GM18861 (cell line): ENCODE data around the gene MAPK4.
A peak's percentile ranks its signal among the peaks of the same experiment; 100 is the strongest.
"Not testable (repeated sequence)": the region's sequence is repeated elsewhere in the genome, so short reads cannot be mapped to it uniquely, and the experiment has no call there.

ENCODE experiments used
- ATAC-seq: cut with Tn5 transposase; IDR thresholded peaks from one replicate; pipeline ENCODE4 v1.9.1; 2021; ENCODE audit not compliant: unreplicated experiment

The MAPK4 gene

DNA sequence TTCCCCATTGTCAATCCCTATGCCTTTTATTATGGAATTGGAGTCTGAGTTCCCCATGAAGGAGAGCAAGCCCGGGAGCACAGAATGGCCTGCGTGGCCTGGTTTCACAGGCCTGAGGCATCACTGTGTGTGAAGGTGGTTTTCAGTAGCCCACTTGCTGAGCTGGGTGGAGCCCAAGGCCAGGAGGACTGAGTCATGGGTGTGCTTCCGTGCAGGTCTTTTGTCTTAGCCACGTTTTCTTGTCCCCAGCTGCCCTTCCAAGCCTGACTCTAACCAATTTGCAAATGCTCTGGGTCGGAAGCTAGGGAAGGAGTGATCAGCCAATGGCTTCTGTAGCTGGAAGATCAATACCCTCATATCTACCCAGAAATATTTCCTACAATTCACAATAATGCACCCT, 119.2 kb downstream of the MAPK4 start:
- ATAC-seq = no peak

- ATAC-seq = no peak
Measured at GRCh38 chr18:50679656-50680055, 119.8 kb downstream of the MAPK4 start.

DNA sequence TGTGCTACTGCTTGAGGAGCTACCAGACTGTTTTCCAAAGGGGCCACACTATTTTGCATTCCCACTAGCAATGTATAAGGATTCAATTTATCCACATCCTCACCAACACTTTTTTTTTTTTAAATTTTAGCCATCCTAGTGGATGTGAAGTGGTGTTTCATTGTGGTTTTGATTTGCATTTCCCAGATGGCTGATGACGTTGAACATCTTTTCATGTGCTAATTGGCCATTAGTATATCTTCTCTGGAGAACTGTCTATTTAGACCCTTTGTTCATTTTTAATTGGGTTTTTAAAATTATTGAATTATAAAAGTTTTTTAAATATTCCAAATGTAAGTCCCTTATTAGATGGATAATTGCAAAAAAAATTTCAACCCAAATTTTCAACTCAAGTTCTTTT, 121.1 kb downstream of the MAPK4 start:
- ATAC-seq = no peak

GRCh38 chr18:50682852-50683251, 123.0 kb downstream of the MAPK4 start:
- ATAC-seq = no peak

- ATAC-seq = no peak
Measured at GRCh38 chr18:50686409-50686808, 126.5 kb downstream of the MAPK4 start.

DNA sequence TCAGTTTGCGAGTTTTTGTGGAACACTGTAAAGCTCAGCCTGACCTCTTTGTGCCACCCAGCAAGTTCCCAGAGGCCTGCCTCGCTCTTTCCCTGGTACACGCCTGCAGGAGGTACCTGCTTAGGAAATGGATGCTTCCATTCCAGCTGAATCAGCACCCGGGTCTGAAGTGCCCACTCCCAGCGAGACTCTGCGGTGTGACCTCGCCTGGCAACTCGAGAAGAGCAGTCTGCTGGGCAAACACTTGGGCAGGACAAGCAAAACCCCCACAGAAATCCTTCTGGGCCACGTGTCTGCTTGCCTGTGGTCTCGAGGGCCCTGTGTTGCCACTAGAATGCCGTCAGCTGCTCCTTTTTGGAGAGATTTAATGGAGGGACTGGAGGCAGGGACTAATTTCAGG, 127.6 kb downstream of the MAPK4 start:
- ATAC-seq = no peak

DNA sequence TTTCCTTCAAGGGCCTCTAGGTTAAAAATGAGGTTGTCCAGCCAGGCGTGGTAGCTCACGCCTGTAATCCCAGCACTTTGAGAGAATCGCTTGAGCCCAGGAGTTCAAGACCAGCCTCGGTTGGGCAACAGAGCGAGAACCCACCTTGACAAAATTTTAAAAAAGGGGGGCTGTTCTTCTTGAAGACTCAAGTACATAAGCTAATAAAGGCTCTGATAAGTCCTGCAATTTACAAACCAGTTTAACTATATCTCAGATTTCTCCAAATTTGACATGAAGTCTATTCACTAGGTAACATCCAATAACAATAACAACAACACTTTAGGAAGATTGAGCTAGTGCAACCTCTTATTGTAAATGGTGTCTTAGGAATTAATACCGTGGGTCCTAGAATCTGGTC, 129.7 kb downstream of the MAPK4 start:
- ATAC-seq = no peak

GRCh38 chr18:50694147-50694546, 134.3 kb downstream of the MAPK4 start:
- no peak for ATAC-seq

GRCh38 chr18:50695431-50696176, 135.7 kb downstream of the MAPK4 start:
- ATAC-seq = no peak

- ATAC-seq = no peak
Measured at GRCh38 chr18:50696436-50696835, 136.5 kb downstream of the MAPK4 start.

DNA sequence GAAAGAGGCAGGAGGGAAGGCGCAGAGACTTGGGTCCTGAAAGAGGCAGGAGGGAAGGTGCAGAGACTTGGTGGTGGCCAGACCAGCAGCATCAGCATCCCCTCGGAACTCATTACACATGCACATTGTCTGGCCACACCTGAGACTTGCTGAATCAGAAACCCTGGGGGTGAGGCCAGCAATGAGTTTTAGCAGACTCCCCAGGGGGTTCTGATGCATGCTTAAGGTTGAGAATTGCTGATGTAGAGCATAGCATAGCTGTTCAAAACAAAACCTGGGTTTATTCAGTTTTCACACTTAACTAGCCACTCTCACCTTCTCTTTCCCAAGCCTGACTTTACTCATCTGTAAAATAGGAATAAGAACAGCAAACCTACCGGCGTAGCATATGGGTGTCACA, 137.0 kb downstream of the MAPK4 start:
- ATAC-seq = peak; percentile 87

DNA sequence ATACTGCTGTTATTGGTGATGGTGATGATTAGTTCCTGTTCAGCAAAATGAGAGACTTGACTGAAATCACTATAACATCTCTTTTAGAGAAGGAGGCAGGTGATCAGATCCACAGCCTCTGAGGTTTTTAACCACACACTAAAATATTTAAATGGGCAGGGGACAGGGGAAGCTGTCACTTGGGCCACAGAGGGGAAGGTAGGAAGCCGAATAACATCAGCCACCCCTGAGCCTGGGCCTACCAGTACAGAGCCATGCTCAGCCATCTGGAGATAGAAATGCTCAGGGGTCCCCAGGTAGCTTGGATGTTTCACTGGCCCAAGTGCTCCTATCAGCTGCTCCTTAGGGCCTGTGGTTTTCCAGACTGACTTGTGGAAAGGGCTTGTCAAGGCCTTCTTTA, 137.6 kb downstream of the MAPK4 start:
- peak; percentile 23 for ATAC-seq

GRCh38 chr18:50700245-50701165, 140.6 kb downstream of the MAPK4 start:
- no peak for ATAC-seq

DNA sequence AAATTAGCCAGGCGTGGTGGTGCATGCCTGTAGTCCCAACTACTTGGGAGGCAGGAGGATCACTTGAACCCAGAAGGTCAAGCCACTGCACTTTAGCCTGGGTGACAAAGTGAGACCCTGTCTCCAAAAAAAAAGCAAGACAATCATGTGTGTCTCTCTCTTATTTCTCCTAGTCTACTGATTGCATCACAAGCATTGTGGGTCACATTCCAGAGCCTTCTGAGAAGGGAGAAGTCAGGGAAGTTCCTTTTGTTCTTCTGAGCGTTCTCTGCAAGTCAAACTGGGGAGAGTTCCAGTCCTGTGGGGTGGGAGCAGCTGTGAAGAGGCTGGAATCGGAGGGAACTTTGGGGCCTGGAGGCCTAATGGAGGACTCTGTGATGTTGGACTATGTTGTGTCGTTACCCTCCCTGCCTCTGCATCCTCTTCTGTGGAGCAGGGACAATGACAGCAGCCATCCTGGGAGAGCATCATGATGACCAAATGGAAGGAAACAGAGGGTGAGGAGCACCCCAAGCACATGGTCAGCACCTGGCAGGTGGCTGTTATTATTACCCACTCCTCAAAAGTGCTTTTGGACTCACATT, 144.6 kb downstream of the MAPK4 start:
- ATAC-seq = no peak

DNA sequence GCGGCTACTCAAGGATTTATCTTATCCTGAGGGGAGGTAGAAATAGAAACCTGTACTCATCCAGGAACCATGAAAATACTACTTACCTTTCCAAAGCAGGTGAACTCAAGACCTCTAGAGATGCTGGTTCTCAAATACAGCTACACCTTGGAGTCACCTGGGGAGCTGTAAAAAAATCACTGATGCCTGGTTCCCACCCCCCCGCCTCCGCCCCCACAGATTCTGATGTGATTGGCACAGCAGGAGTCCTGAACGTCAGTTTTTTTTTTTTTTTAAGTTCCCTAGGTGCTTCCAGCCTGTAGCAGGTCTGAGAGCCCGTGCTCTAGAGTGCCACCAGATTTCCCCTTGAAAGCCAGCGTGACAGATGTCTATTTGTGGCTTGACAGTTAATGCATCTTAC, 146.3 kb downstream of the MAPK4 start:
- peak; percentile 63 for ATAC-seq

GRCh38 chr18:50706651-50707050, 146.8 kb downstream of the MAPK4 start:
- ATAC-seq = no peak

GRCh38 chr18:50707297-50707696, 147.4 kb downstream of the MAPK4 start:
- ATAC-seq = not testable (repeated sequence)

DNA sequence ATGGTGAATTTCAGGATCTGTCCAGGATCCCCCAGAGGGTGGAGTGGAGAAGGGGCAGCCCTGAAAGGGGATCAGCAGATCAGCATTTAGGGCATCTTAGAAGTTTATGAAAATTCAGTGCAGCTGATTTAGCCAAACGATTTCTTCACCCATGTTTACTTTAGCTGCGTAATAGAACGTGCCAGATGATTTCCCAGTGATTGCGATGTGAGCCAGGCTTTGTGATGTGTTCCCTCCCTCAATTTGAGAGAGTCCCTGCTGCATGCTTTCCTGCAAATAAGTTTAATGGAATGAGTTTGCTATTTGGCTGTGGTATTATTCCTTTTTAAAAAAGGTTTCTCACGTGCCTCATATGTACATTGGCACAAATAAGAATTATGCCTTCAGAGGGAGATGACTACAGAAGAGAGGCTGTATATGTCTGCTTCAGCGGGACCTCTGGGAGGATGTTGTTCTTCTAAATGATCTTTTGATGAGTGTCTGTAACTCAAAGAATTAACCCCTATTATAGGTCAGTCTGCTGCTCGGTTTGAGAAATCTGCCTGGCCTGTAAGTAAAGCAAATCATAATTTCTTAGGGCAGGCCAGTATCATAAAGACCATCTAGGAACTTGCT, 148.1 kb downstream of the MAPK4 start:
- ATAC-seq = no peak

- no peak for ATAC-seq
Measured at GRCh38 chr18:50709193-50709592, 149.3 kb downstream of the MAPK4 start.

GRCh38 chr18:50711386-50711785, 151.5 kb downstream of the MAPK4 start:
- no peak for ATAC-seq

- ATAC-seq = no peak
Measured at GRCh38 chr18:50715919-50716318, 156.0 kb downstream of the MAPK4 start.
